Adipocyte (in vitro differentiated cells): ENCODE measurements around the gene AQP12A.
"Not testable (repeated sequence)": the region's sequence is repeated elsewhere in the genome, so short reads cannot be mapped to it uniquely, and the experiment has no call there.

Experiments
- DNase-seq: peaks from one replicate; pipeline ENCODE4 v3.0.0-alpha.2; 2015; ENCODE audit warnings: low read depth
- H3K27me3 ChIP-seq: replicated peaks from 2 replicates; pipeline ENCODE4 v1.7.0; 2013; ENCODE audit warnings: mild to moderate bottlenecking, low read length, moderate library complexity; ENCODE audit not compliant: control insufficient read depth, insufficient read depth
- H3K36me3 ChIP-seq: 2 replicates; pipeline ENCODE4 v1.7.0; 2013; ENCODE audit warnings: low read length, mild to moderate bottlenecking, moderate library complexity; ENCODE audit not compliant: control insufficient read depth, insufficient read depth, severe bottlenecking
- H3K4me1 ChIP-seq: 2 replicates; pipeline ENCODE4 v1.7.0; 2013; ENCODE audit warnings: mild to moderate bottlenecking, low read length, moderate library complexity; ENCODE audit not compliant: control insufficient read depth, insufficient read depth
- H3K4me3 ChIP-seq: 2 replicates; pipeline ENCODE4 v1.7.0; 2013; ENCODE audit warnings: mild to moderate bottlenecking, low read length, moderate library complexity
- H3K9ac ChIP-seq: 2 replicates; pipeline ENCODE4 v1.7.0; 2013; ENCODE audit warnings: mild to moderate bottlenecking, low read length, moderate library complexity
- H3K9me3 ChIP-seq: 2 replicates; pipeline ENCODE4 v1.7.0; 2013; ENCODE audit warnings: mild to moderate bottlenecking, low read length, moderate library complexity; ENCODE audit not compliant: control insufficient read depth

AQP12A gene

DNA sequence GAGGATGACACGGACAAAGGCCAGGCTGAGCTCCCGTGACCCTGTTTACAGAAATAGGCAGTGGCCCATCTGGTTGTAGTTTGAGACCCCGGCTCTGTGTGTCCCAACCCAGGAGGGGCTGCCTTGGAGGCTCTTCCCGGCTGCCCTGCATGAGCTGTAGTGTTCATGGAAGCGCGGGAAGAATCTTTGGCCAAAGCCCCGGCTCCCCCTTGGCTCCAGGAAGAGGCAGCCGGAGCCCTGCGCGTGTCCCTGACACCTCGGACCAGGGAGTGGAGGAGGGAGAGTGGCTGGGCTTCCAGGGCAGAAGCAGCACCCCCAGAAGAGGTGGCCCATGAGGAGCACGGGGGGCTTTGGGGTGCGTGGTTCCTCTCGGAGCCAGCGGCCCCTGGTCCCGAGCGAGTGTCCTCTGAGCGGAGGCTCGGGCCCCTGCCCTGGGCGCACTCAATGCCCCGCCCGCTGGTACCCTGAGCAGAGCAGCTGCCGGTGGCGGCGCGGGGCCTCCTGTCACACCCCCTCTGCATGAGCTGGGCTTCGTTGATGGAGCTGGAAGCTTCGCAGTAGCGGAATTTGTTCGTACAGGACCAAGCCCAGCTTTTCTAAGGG is 44.7 kb upstream of the AQP12A start:
- H3K4me1 ChIP-seq = no peaks in the 10 kb centered on the region
- H3K4me3 ChIP-seq = no peak overlapping the region
- no peak for DNase-seq
- H3K36me3 ChIP-seq = no peaks in the 10 kb centered on the region
- H3K9ac ChIP-seq = no peak overlapping the region
- peaks cover 10% of the 10 kb centered on the region for H3K9me3 ChIP-seq
- peaks cover 91% of the 10 kb centered on the region for H3K27me3 ChIP-seq

DNA sequence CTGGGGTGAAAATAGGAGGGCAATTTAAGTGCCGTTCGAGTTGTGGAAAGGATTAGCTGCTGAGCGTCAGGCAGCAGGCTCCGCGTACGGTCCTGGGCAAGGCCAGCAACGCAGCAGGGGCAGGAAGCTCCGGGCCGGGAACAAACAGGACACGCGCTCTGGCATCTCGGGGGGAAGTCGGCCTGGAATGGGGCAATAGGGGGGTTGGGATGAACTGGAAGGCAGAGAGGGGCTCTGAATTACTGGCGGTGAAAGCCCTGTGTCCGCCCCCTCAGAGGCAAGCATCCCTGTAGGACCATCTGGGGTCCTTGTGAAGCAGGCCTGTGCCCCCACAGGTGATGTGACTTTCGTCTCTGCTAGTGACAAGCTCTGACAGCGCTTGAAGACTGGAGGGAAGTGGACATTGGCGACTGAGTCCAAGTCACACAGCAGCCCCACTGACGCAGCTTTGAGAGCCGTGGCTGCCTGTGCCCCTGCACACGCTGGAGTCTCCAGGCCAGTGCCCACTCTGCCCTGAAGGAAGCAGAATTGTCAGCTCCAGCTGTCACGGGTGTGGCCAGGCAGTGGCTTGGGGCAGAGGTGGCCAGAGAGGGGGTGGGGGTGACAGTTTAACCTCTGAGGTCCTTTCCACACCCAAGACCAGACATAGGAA is 44.0 kb upstream of the AQP12A start:
- H3K9me3 ChIP-seq = peaks cover 10% of the 10 kb centered on the region
- peaks cover 94% of the 10 kb centered on the region for H3K27me3 ChIP-seq
- no peak overlapping the region for H3K4me3 ChIP-seq
- DNase-seq = no peak
- no peak overlapping the region for H3K9ac ChIP-seq
- H3K4me1 ChIP-seq = no peaks in the 10 kb centered on the region
- no peaks in the 10 kb centered on the region for H3K36me3 ChIP-seq

DNA sequence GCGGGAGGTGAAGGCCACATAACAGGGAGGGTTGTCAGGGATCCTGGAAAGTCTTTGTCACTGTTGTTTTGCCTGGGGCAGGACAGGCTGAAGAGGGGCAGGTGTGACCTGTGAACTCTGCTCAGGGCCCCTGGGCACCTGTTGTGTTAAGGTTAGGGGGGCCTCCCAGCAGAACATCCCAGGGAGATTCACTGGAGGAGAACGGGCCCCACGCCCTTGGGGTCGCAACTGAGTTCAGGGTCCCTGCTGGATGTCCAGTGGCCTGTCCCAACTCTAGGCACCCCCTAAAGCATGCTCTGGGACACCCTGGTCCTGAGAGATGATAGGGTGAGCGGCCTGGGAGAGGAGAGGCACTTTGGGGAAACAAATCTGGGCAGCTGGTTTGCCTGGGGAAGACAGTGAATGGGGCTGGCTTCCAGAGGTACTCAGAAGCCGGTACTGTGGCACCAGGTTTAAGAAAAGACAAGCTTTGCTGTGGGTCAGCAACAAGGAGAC is 43.5 kb upstream of the AQP12A start:
- H3K4me3 ChIP-seq = no peak overlapping the region
- DNase-seq = no peak
- H3K9me3 ChIP-seq = peaks cover 10% of the 10 kb centered on the region
- H3K4me1 ChIP-seq = no peaks in the 10 kb centered on the region
- peaks cover 92% of the 10 kb centered on the region for H3K27me3 ChIP-seq
- no peak overlapping the region for H3K9ac ChIP-seq
- no peaks in the 10 kb centered on the region for H3K36me3 ChIP-seq

DNA sequence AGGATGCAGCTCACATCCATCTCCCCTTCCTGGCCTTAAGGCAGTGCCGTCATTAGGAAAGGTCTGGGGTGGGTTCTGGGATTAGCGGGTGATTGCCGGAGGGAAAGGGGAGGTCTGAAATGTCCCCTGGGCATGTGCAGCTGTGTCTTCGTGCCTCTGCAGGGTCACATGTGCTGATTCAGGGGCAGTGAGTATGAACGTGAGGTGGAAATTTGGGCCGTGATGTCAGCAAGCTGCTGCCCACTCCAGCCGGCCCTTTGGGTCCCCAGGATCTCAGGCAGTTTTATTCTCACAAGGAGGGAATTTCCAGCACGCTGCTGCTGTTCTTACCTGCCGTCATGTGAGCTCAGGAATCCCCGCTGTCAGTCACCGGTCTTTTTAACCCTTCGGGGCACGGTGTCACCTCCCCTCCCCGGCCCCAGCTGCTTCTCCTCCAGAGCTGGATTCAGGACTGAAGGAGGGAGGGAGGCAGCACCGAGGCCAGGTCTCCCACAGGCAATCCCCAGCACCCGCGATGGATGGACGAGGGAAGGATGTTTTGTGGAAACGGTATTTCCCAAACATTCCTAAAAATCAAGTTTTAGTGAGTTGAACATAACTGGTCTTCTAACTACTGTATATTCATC is 42.9 kb upstream of the AQP12A start:
- peaks cover 10% of the 10 kb centered on the region for H3K9me3 ChIP-seq
- no peak for DNase-seq
- H3K4me1 ChIP-seq = no peaks in the 10 kb centered on the region
- H3K36me3 ChIP-seq = no peaks in the 10 kb centered on the region
- H3K27me3 ChIP-seq = peaks cover 93% of the 10 kb centered on the region
- H3K9ac ChIP-seq = no peak overlapping the region
- no peak overlapping the region for H3K4me3 ChIP-seq

DNA sequence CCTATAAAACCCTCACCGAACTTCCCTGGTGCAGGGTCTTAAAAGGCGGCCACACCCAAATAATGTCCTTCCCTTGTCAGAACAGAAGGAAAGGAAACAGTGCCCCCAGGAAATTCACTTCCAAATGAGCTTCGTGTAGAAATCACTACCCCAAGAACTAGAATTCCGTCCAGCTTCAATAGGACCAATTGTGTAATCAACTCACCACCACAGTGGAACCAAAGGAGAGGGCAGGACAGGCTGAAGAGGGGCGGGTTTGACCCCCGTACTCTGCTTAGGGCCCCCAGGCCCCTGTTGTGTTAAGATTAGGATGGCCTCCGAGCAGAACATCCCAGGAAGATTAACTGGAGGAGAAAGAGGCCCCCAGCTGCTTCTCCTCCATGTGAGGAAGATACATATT is 42.3 kb upstream of the AQP12A start:
- Histone ChIP-seq H3K36me3 (no peaks in the 10 kb centered on the region), H3K9me3 (peaks cover 10% of the 10 kb centered on the region), H3K27me3 (peaks cover 88% of the 10 kb centered on the region), H3K4me1 (no peaks in the 10 kb centered on the region), H3K4me3 (no peak overlapping the region), H3K9ac (no peak overlapping the region)
- no peak for DNase-seq

DNA sequence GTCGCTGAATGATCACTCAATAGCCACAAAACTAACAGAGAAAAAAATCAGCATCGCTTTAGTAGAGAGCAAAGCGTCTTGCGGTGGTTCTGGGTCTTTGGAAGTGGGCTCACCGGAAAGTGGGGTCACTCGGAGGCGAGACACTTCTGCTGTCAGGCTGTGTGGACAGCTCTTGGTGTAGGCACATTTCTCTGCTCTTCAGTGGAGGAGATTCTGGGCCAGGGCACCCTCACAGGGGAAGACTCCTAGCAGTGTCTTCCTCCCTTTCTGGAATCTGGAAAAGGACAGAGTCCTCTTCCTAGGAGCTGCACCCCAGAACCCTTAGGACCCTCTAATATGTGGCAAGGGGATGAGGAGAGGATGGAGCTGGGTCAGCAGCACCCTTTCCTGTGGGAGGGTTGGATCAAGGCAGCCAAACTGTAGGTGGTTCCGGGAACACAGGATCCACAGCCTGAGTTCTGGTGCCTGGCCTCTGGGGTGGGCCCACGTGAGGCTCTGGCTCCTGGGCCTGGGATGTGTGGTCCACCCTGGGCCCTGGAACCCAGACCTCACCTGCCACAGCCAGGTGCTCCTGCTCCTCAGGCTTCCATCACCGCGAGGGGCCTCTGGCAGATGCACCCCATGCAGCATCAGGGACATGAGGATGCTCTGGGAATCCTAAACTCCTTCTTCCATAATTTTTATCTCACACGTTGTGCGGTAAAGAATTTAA is 41.3 kb upstream of the AQP12A start:
- no peaks in the 10 kb centered on the region for H3K4me1 ChIP-seq
- H3K4me3 ChIP-seq = no peak overlapping the region
- H3K36me3 ChIP-seq = no peaks in the 10 kb centered on the region
- no peak overlapping the region for H3K9ac ChIP-seq
- H3K9me3 ChIP-seq = peaks cover 19% of the 10 kb centered on the region
- no peak for DNase-seq
- H3K27me3 ChIP-seq = peaks cover 92% of the 10 kb centered on the region

DNA sequence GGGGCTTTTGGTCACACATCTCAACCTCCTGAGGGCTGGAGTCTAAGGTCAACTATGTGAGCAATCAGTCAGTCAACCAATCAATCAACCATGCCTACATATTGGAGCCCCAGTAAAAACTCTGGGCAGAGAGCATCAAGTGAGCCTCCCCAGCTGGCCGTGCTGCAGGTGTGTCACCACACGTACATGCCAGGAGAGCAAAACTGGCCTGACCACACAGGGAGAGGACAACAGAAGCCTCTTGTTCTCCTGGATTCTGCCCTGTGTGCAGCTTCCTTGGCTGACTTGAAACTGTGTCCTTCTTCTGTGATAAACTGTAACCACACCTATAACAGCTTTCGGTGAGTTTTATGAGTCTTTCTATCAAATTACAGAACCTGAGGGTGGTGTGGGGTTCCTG is 40.5 kb upstream of the AQP12A start:
- Histone ChIP-seq H3K4me1 (no peaks in the 10 kb centered on the region), H3K4me3 (no peak overlapping the region), H3K9me3 (peaks cover 19% of the 10 kb centered on the region), H3K27me3 (peaks cover 90% of the 10 kb centered on the region), H3K9ac (no peak overlapping the region), H3K36me3 (no peaks in the 10 kb centered on the region)
- no peak for DNase-seq

DNA sequence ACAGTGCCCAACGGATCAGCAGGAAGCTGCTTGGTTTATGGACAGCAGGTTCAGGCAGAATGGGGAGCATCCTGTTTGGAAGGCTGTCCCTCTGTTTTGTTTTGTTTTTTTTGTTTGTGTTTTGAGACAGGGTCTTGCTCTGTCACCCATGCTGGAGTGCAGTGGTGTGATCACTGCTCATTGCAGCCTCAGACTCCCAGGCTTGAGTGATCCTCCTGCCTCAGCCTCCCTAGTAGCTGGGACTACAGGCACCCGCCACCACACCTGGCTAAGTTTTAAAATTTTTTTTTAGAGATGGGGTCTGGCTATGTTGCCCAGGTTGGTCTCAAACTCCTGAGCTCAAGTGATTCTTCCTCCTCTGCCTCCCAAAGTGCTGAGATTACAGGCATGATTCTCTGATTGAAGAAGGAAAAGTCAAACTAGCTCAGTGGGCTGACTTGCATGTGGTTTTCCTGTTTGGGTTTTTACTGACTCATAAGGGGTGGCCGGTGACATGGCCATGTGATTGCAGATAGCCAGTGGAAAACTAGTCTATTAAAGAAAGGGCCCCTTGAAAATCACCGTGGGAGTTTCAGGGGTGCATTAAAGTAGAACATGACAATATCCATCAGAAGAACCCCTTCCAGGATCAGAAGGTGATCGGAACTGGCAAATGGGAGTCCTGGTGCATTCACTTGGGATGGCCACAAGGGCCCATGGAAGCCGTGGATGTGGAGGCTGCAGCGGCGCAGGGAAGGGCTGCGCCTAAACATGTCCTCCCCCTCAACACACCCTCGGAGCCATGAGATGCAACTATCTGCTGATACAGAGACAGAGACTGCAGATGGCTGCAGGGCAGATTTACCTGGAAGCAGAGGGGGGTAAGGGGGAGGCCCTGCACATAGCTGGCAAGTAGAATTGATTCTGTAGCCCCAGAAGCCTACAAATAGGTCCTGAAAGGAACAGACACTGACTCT is 35.5 kb upstream of the AQP12A start:
- no peak overlapping the region for H3K4me3 ChIP-seq
- H3K27me3 ChIP-seq = peaks cover 63% of the 10 kb centered on the region
- H3K9ac ChIP-seq = no peak overlapping the region
- no peak for DNase-seq
- no peaks in the 10 kb centered on the region for H3K36me3 ChIP-seq
- no peaks in the 10 kb centered on the region for H3K4me1 ChIP-seq
- H3K9me3 ChIP-seq = peaks cover 19% of the 10 kb centered on the region

DNA sequence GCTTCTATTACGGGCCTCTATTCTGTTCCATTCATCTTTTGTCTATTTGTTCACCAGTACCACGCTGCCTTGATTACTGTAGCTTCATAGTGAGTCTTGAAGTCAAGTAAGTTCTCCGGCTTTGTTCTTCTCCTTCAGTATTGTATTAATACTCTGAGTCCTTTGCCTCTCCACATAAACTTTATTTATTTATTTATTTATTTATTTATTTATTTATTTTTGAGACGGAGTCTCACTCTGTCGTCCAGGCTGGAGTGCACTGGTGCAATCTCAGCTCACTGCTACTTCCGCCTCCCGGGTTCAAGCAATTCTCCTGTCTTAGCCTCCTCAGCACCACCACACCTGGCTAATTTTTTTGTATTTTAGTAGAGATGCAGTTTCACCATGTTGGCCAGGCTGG is 31.8 kb upstream of the AQP12A start:
- H3K4me3 ChIP-seq, H3K36me3 ChIP-seq, DNase-seq, H3K4me1 ChIP-seq, H3K9ac ChIP-seq: not testable (repeated sequence)
- H3K27me3 ChIP-seq = peaks cover 53% of the 10 kb centered on the region
- peaks cover 19% of the 10 kb centered on the region for H3K9me3 ChIP-seq

DNA sequence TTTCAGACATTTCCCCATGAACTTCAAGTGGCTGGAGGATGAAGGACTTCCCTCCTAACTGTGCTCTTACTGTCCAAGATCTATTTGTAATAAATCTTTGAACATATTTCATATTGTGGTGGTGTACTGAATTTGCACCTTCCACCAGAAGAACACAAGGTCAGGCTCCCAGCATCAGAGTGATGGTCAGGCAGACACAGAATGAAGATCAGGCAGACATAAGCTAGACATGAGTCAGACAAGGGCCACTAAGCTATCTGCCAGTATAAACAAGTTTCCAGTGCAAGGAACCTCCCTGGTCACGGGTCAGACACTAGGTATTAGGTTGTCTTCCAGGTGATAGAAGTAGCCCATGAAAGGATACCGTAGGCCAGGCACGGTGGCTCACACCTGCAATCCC is 29.0 kb upstream of the AQP12A start:
- DNase-seq = no peak
- Histone ChIP-seq H3K9ac (no peak overlapping the region), H3K36me3 (no peaks in the 10 kb centered on the region), H3K4me1 (no peaks in the 10 kb centered on the region), H3K27me3 (peaks cover 44% of the 10 kb centered on the region), H3K4me3 (no peak overlapping the region), H3K9me3 (peaks cover 25% of the 10 kb centered on the region)
